ENCODE results near the gene IQSEC1.

GRCh38 chr3:13041113-13041776 lies 32.0 kb downstream of the IQSEC1 start:
- TF ChIP-seq, protein P1, sequence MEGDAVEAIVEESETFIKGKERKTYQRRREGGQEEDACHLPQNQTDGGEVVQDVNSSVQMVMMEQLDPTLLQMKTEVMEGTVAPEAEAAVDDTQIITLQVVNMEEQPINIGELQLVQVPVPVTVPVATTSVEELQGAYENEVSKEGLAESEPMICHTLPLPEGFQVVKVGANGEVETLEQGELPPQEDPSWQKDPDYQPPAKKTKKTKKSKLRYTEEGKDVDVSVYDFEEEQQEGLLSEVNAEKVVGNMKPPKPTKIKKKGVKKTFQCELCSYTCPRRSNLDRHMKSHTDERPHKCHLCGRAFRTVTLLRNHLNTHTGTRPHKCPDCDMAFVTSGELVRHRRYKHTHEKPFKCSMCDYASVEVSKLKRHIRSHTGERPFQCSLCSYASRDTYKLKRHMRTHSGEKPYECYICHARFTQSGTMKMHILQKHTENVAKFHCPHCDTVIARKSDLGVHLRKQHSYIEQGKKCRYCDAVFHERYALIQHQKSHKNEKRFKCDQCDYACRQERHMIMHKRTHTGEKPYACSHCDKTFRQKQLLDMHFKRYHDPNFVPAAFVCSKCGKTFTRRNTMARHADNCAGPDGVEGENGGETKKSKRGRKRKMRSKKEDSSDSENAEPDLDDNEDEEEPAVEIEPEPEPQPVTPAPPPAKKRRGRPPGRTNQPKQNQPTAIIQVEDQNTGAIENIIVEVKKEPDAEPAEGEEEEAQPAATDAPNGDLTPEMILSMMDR (IDR thresholded peaks at IDR 0.05): no peak
- no peak for TF ChIP-seq EZH2 (IDR thresholded peaks at IDR 0.05; ENCODE audit: borderline replicate concordance, insufficient read depth, low read depth, low read length, poor library complexity, severe bottlenecking)
